NCI-H187 (cell line): ENCODE measurements around the gene BTNL9.
"Not testable (repeated sequence)": the region's sequence is repeated elsewhere in the genome, so short reads cannot be mapped to it uniquely, and the experiment has no call there.

Source experiments
- DNase-seq, 2 experiments: peaks; one replicate each; lab custom pipeline; 2025; lab: John Stamatoyannopoulos, UW

The BTNL9 gene

GRCh38 chr5:181039931-181040630, at the start of gene BTNL9:
Gene BTNL9 (plus strand): TSS chr5:181040266. CDS start chr5:181045490, 5,224 bp downstream.
- no peak for DNase-seq

GRCh38 chr5:180990882-180991242, 49.2 kb upstream of the BTNL9 start:
- no peak for DNase-seq

- DNase-seq = no peak
These were observed 38.1 kb upstream of the BTNL9 start for GRCh38 chr5:181001947-181002346.

GRCh38 chr5:181005791-181006190, 34.3 kb upstream of the BTNL9 start:
- no peak for DNase-seq

GRCh38 chr5:181008136-181008535, 31.9 kb upstream of the BTNL9 start:
- DNase-seq = no peak

- DNase-seq = not testable (repeated sequence)
These were observed 30.0 kb upstream of the BTNL9 start for GRCh38 chr5:181010018-181010417.

- not testable (repeated sequence) for DNase-seq
These were observed 25.4 kb upstream of the BTNL9 start for GRCh38 chr5:181014654-181015053.

GRCh38 chr5:181017448-181017847, 22.6 kb upstream of the BTNL9 start:
- not testable (repeated sequence) for DNase-seq

- DNase-seq = no peak
These were observed 19.4 kb upstream of the BTNL9 start for GRCh38 chr5:181020688-181021087.

GRCh38 chr5:181024245-181025064, 15.6 kb upstream of the BTNL9 start:
- no peak for DNase-seq

- no peak for DNase-seq
These were observed 12.5 kb upstream of the BTNL9 start for GRCh38 chr5:181027452-181028031.

- no peak for DNase-seq
These were observed 11.8 kb upstream of the BTNL9 start for GRCh38 chr5:181028032-181028819.

GRCh38 chr5:181031716-181032115, 8.3 kb upstream of the BTNL9 start:
- DNase-seq = no peak

- no peak for DNase-seq
These were observed 3.9 kb upstream of the BTNL9 start for GRCh38 chr5:181035991-181036815.

- no peak for DNase-seq
These were observed 3.2 kb upstream of the BTNL9 start for GRCh38 chr5:181036816-181037364.

- no peak for DNase-seq
These were observed 2.7 kb upstream of the BTNL9 start for GRCh38 chr5:181037365-181037861.

- DNase-seq = no peak
These were observed 595 bp upstream of the BTNL9 start for GRCh38 chr5:181039471-181039870.

- DNase-seq = no peak
These were observed 522 bp downstream of the BTNL9 start for GRCh38 chr5:181040631-181040945.

GRCh38 chr5:181041043-181041442, 977 bp downstream of the BTNL9 start:
- no peak for DNase-seq

- no peak for DNase-seq
These were observed 2.1 kb downstream of the BTNL9 start for GRCh38 chr5:181042036-181042713.
